Measurements from ENCODE around the gene SMURF1. TPM values are rescaled to one million over a fixed set of nuclear protein-coding genes. Genes with fewer than 3 reads are reported as not detected.
A peak's percentile ranks its signal among the peaks of the same experiment; 100 is the strongest.

Gene SMURF1
- total RNA-seq, 3 donors from 2014 or later (not counting 1 experiment from before 2014, with no cell fraction given): 33.3 to 34.7 (median 34.2) TPM

DNA sequence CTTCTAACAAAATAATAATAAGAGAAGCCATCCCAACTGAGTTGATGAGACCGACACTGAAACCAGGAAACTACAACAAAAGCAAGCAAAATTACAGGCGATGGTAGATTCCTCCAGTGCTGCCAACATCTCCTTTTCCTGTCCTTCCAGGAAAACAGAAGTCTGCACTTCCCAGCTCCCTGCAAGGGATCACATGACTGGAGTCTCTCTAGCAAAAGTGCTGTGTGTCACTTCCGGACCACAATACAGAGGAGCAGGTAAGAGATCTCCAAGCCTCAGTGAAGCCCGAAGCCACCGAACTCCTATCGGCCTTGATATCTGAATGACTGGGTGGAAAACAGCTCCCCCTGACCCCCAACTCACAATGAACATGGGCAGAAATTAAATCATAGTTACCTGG, 63.2 kb downstream of the SMURF1 start:
- intact Hi-C loops (cut with micrococcal nuclease): no loop called here
- Histone ChIP-seq H3K36me3 (ENCODE audit: control insufficient read depth, insufficient read depth, low read length) (no peaks in the 10 kb centered on the region), H3K4me1 (ENCODE audit: control insufficient read depth, insufficient read depth, low read length) (peaks cover 4% of the 10 kb centered on the region), H3K27ac (ENCODE audit: low read length) (no peak overlapping the region), H3K27me3 (ENCODE audit: control insufficient read depth, insufficient read depth, low read length) (no peaks in the 10 kb centered on the region), H3K9me3 (ENCODE audit: control insufficient read depth, insufficient read depth, low read length) (no peaks in the 10 kb centered on the region), H3K4me3 (ENCODE audit: low read length) (no peak overlapping the region)
- no peaks in the 10 kb centered on the region for H3K27me3 Mint-ChIP-seq (ENCODE audit: low read depth in 2 of 2)
- 97% methylated on average over 6 of the region's 6 CpGs for WGBS (ENCODE audit: insufficient coverage)
- ATAC-seq (no peak), DNase-seq (no peak)
- H3K4me3 Mint-ChIP-seq: no peak overlapping the region
- H3K9me3 Mint-ChIP-seq: no peaks in the 10 kb centered on the region
- H3K4me1 Mint-ChIP-seq: peaks cover 44 to 58% of the 10 kb centered on the region in 2 donors
- peak overlapping the region in 1 of 2 donors; percentile 8 for H3K27ac Mint-ChIP-seq
- H3K36me3 Mint-ChIP-seq: no peaks in the 10 kb centered on the region
- TF ChIP-seq, protein P1, sequence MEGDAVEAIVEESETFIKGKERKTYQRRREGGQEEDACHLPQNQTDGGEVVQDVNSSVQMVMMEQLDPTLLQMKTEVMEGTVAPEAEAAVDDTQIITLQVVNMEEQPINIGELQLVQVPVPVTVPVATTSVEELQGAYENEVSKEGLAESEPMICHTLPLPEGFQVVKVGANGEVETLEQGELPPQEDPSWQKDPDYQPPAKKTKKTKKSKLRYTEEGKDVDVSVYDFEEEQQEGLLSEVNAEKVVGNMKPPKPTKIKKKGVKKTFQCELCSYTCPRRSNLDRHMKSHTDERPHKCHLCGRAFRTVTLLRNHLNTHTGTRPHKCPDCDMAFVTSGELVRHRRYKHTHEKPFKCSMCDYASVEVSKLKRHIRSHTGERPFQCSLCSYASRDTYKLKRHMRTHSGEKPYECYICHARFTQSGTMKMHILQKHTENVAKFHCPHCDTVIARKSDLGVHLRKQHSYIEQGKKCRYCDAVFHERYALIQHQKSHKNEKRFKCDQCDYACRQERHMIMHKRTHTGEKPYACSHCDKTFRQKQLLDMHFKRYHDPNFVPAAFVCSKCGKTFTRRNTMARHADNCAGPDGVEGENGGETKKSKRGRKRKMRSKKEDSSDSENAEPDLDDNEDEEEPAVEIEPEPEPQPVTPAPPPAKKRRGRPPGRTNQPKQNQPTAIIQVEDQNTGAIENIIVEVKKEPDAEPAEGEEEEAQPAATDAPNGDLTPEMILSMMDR (IDR thresholded peaks at IDR 0.05): no peak

DNA sequence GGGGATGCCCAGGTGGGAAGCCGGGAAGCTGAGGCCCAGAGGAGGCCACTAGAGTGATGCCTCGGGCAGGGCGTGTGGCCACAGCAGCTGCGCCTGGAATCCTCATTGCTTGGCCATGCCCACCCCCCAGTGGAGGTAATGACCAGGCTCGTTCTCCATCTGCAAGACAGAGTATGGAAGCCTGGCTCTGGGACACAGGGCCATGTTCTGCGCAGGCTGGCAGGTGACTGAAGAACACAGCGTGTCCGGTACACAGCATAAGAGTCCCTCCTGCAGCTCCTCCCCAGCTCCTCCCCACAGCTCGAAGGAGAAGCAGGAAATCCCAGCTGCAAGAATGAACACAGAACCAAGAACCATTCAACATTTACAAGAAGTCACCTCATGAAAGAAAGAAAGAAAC, 64.8 kb downstream of the SMURF1 start:
- TF ChIP-seq, protein P1 (IDR thresholded peaks at IDR 0.05): no peak
- Mint-ChIP-seq H3K27ac (peak overlapping the region in 1 of 2 donors; percentile 51), H3K4me1 (peaks cover 40 to 52% of the 10 kb centered on the region in 2 donors), H3K4me3 (no peak overlapping the region), H3K36me3 (no peaks in the 10 kb centered on the region), H3K27me3 (ENCODE audit: low read depth in 2 of 2) (no peaks in the 10 kb centered on the region), H3K9me3 (no peaks in the 10 kb centered on the region)
- Histone ChIP-seq H3K4me3 (ENCODE audit: low read length) (no peak overlapping the region), H3K36me3 (ENCODE audit: control insufficient read depth, insufficient read depth, low read length) (no peaks in the 10 kb centered on the region), H3K27me3 (ENCODE audit: control insufficient read depth, insufficient read depth, low read length) (no peaks in the 10 kb centered on the region), H3K4me1 (ENCODE audit: control insufficient read depth, insufficient read depth, low read length) (peaks cover 4% of the 10 kb centered on the region), H3K9me3 (ENCODE audit: control insufficient read depth, insufficient read depth, low read length) (no peaks in the 10 kb centered on the region), H3K27ac (ENCODE audit: low read length) (no peak overlapping the region)
- WGBS (ENCODE audit: insufficient coverage): 62% methylated on average over 9 of the region's 9 CpGs
- intact Hi-C loops (cut with micrococcal nuclease): no loop called here
- peak in 1 of 2 donors; percentile 17 for DNase-seq
- ATAC-seq: peak in 1 of 3 donors; percentile 52

DNA sequence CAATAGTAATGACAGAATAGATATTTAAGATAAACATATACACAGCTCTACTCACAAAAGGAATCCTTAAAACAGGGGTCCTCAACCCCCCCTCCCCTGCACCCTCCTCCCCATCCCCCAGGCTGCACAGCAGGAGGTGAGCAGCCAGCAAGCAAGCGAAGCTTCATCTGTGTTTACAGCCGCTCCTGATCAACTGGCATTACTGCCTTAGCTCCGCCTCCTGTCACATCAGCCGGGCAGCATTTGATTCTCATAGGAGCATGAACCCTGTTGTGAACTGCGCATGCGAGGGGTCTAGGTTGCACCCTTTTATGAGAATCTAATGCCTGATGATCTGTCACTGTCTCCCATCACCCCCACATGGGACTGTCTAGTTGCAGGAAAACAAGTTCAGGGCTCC, 65.5 kb downstream of the SMURF1 start:
- H3K9me3 Mint-ChIP-seq: no peaks in the 10 kb centered on the region
- TF ChIP-seq, protein P1 (IDR thresholded peaks at IDR 0.05): no peak
- H3K36me3 Mint-ChIP-seq: no peaks in the 10 kb centered on the region
- no peaks in the 10 kb centered on the region for H3K27me3 Mint-ChIP-seq (ENCODE audit: low read depth in 2 of 2)
- Histone ChIP-seq H3K36me3 (ENCODE audit: control insufficient read depth, insufficient read depth, low read length) (no peaks in the 10 kb centered on the region), H3K4me1 (ENCODE audit: control insufficient read depth, insufficient read depth, low read length) (peaks cover 4% of the 10 kb centered on the region), H3K9me3 (ENCODE audit: control insufficient read depth, insufficient read depth, low read length) (no peaks in the 10 kb centered on the region), H3K27me3 (ENCODE audit: control insufficient read depth, insufficient read depth, low read length) (no peaks in the 10 kb centered on the region), H3K4me3 (ENCODE audit: low read length) (no peak overlapping the region), H3K27ac (ENCODE audit: low read length) (no peak overlapping the region)
- peaks cover 33 to 46% of the 10 kb centered on the region in 2 donors for H3K4me1 Mint-ChIP-seq
- no peak overlapping the region for H3K27ac Mint-ChIP-seq
- intact Hi-C loops (cut with micrococcal nuclease): no loop called here
- WGBS (ENCODE audit: insufficient coverage): 90% methylated on average over 6 of the region's 6 CpGs
- DNase-seq (no peak), ATAC-seq (no peak)
- H3K4me3 Mint-ChIP-seq: no peak overlapping the region

DNA sequence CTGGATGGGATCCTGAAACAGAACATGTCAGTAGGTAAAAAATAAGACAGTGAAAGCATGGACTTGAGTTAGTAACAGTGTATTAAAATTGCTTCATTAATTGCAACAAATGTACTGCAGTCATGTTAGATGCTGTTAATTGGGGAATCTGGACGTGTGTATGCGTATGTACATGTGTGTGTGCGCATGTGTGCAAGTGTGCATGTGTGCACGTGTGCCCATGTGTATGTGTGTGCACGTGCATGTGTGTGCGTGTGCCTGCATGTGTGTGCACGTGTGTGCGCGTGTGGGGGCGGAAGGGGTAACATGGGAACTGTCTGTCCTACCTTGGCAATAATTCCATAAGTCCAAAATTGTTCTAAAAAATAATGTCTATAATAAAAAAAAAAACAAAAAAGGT, 67.3 kb downstream of the SMURF1 start:
- H3K4me3 ChIP-seq (ENCODE audit: low read length): no peak overlapping the region
- Mint-ChIP-seq H3K27me3 (ENCODE audit: low read depth in 2 of 2) (no peaks in the 10 kb centered on the region), H3K4me3 (no peak overlapping the region), H3K36me3 (no peaks in the 10 kb centered on the region), H3K9me3 (no peaks in the 10 kb centered on the region), H3K4me1 (peaks cover 27 to 33% of the 10 kb centered on the region in 2 donors), H3K27ac (no peak overlapping the region)
- H3K9me3 ChIP-seq (ENCODE audit: control insufficient read depth, insufficient read depth, low read length): no peaks in the 10 kb centered on the region
- peaks cover 4% of the 10 kb centered on the region for H3K4me1 ChIP-seq (ENCODE audit: control insufficient read depth, insufficient read depth, low read length)
- H3K27ac ChIP-seq (ENCODE audit: low read length): no peak overlapping the region
- WGBS (ENCODE audit: insufficient coverage): 98% methylated on average over 6 of the region's 10 CpGs
- no peaks in the 10 kb centered on the region for H3K36me3 ChIP-seq (ENCODE audit: control insufficient read depth, insufficient read depth, low read length)
- H3K27me3 ChIP-seq (ENCODE audit: control insufficient read depth, insufficient read depth, low read length): no peaks in the 10 kb centered on the region
- DNase-seq (no peak), ATAC-seq (no peak)
- intact Hi-C loops (cut with micrococcal nuclease): no loop called here
- TF ChIP-seq, protein P1 (IDR thresholded peaks at IDR 0.05): no peak
